HEK293T (cell line): ENCODE measurements around the gene TBC1D8.

Experiments
- ARNT ChIP-seq: fragments of 450-650 bp; IDR thresholded peaks from 2 replicates; pipeline ENCODE4 v1.6.1; 2017; ENCODE audit warnings: mild to moderate bottlenecking
- BHLHE40 ChIP-seq: fragments of 450-650 bp; IDR thresholded peaks from 2 replicates; pipeline ENCODE4 v1.6.1; 2016; ENCODE audit warnings: mild to moderate bottlenecking, moderate library complexity, borderline replicate concordance
- ELF4 ChIP-seq: fragments of 450-650 bp; IDR thresholded peaks from 2 replicates; pipeline ENCODE4 v1.6.1; 2017; ENCODE audit warnings: antibody characterized with exemption
- FOXA1 ChIP-seq: fragments of 450-650 bp; IDR thresholded peaks from 2 replicates; pipeline ENCODE4 v1.6.1; 2016; ENCODE audit warnings: mild to moderate bottlenecking
- FOXK2 ChIP-seq: fragments of 450-650 bp; IDR thresholded peaks from 2 replicates; pipeline ENCODE4 v1.6.1; 2016; ENCODE audit warnings: mild to moderate bottlenecking
- FOXM1 ChIP-seq: fragments of 450-650 bp; IDR thresholded peaks from 2 replicates; pipeline ENCODE4 v1.6.1; 2017; ENCODE audit warnings: mild to moderate bottlenecking, borderline replicate concordance
- HDGF ChIP-seq: fragments of 450-650 bp; IDR thresholded peaks from 2 replicates; pipeline ENCODE4 v1.6.1; 2017; ENCODE audit warnings: antibody characterized with exemption, borderline replicate concordance
- L3MBTL2 ChIP-seq: fragments of 450-650 bp; conservative IDR thresholded peaks from 2 replicates; pipeline ENCODE4 v1.6.1; 2016; ENCODE audit warnings: mild to moderate bottlenecking
- LEF1 ChIP-seq: fragments of 450-650 bp; IDR thresholded peaks from 2 replicates; pipeline ENCODE4 v1.6.1; 2017; ENCODE audit warnings: mild to moderate bottlenecking, borderline replicate concordance
- PKNOX1 ChIP-seq: fragments of 450-650 bp; IDR thresholded peaks from 2 replicates; pipeline ENCODE4 v1.6.1; 2016
- SP1 ChIP-seq: fragments of 450-650 bp; IDR thresholded peaks from 2 replicates; pipeline ENCODE4 v1.6.1; 2017
- SUZ12 ChIP-seq: fragments of 450-650 bp; IDR thresholded peaks from 2 replicates; pipeline ENCODE4 v1.6.1; 2016; ENCODE audit warnings: mild to moderate bottlenecking
- TARDBP ChIP-seq: fragments of 450-650 bp; IDR thresholded peaks from 2 replicates; pipeline ENCODE4 v1.6.1; 2016
- ZNF384 ChIP-seq: fragments of 450-650 bp; IDR thresholded peaks from 2 replicates; pipeline ENCODE4 v1.6.1; 2016

- no peak for TF ChIP-seq PKNOX1
- TF ChIP-seq ZNF384, result no peak
- TF ChIP-seq ARNT, result no peak
- no peak for TF ChIP-seq SUZ12
- no peak for TF ChIP-seq ELF4
- no peak for TF ChIP-seq FOXM1
- TF ChIP-seq L3MBTL2, result no peak
- no peak for TF ChIP-seq FOXK2
- TF ChIP-seq BHLHE40, result no peak
- no peak for TF ChIP-seq HDGF
- no peak for TF ChIP-seq FOXA1
- TF ChIP-seq LEF1, result no peak
- TF ChIP-seq SP1, result no peak
- no peak for TF ChIP-seq TARDBP
These were observed 9.3 kb upstream of the TBC1D8 start for GRCh38 chr2:101160454-101160853.
